ENCODE data around the gene FGD4.

GRCh38 chr12:32454075-32454474 is 54.7 kb downstream of the FGD4 start:
- TF ChIP-seq POLR2A (IDR thresholded peaks at IDR 0.05; ENCODE audit: low read depth, low read length): no peak
- TF ChIP-seq CTCF (conservative IDR thresholded peaks at IDR 0.05; ENCODE audit: low read depth, low read length): no peak
- no peak for TF ChIP-seq SMC3 (IDR thresholded peaks at IDR 0.05; ENCODE audit: low read depth, low read length)
- no peak for TF ChIP-seq RCOR1 (IDR thresholded peaks at IDR 0.05; ENCODE audit: insufficient replicate concordance, low read length)
- no peak for TF ChIP-seq USF2 (IDR thresholded peaks at IDR 0.05; ENCODE audit: low read depth, low read length)
- no peak for TF ChIP-seq MXI1 (IDR thresholded peaks at IDR 0.05; ENCODE audit: borderline replicate concordance, low read depth, low read length)
- TF ChIP-seq CEBPB (IDR thresholded peaks at IDR 0.05; ENCODE audit: low read depth, low read length): no peak
- TF ChIP-seq FOS (IDR thresholded peaks at IDR 0.05; ENCODE audit: low read depth, low read length): no peak

Measured in IMR-90 (cell line).